Activated CD8-positive, alpha-beta memory T cell treated with anti-CD3 and anti-CD28 coated beads for 4 hours (primary cell): Measurements from ENCODE around the gene ITIH3.

Source experiments
- DNase-seq, 2 donors: peaks; one replicate each; pipeline ENCODE4 v3.0.0-alpha.2; 2020; ENCODE audit warnings: low read depth in 2 of 2

Gene ITIH3

DNA sequence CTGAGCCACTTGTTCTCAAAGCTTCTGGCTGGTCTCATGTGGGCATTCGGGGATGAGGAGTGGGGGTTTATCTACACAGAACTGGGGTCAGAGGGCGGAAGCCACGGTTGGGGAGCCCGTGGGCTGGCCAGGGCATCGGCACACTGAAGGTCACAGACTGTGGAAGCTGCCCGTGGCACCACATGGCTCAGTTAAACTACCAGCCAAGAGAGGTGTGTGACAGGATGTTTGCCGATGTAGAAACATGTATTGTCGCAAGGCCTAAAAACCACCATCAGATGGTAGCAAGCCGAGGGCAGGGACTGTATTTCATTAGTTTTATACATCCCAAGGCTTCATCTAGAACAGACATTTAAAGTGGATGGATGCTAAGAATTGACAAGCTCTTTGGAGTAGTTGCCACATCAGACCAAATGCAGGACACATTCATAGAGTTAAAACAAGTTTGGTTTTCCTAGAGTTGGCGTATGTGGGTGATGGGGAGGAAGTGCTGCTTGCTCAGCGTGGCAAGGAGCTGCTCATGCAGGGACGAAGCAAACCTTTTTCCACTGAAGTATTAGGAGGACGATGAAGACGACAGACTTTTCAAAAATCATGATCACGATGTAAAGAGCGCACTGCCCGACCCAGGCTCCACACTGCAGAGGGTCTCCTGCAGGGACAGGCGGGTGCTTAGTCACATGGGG lies 49.8 kb downstream of the ITIH3 start:
- DNase-seq = no peak

- DNase-seq = no peak
Observed at GRCh38 chr3:52845157-52845556, 50.6 kb downstream of the ITIH3 start.

- no peak for DNase-seq
Observed at GRCh38 chr3:52845691-52846431, 51.3 kb downstream of the ITIH3 start.

- DNase-seq = no peak
Observed at GRCh38 chr3:52846432-52846965, 51.9 kb downstream of the ITIH3 start.

- no peak for DNase-seq
Observed at GRCh38 chr3:52847241-52847640, 52.6 kb downstream of the ITIH3 start.

- no peak for DNase-seq
Observed at GRCh38 chr3:52847726-52848125, 53.1 kb downstream of the ITIH3 start.

DNA sequence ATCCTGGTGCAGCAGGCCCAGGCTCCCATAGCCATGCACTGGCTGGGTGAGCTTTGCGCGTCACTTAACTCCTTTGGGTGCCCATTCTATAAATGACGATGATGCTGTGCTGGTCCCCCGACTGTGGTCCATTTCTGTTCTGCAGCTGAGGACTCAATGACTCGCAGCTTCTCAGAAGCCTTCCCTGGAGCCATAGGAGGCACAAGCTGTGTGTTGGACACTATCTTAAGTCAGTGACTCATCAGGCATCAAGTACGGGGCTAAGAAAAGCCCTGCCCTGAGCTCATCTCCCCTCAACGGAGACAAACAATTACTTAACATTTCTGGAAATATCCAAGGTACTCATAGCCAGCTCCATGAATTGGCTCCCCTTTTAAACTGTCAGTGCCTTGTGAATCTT lies 54.0 kb downstream of the ITIH3 start:
- no peak for DNase-seq

DNA sequence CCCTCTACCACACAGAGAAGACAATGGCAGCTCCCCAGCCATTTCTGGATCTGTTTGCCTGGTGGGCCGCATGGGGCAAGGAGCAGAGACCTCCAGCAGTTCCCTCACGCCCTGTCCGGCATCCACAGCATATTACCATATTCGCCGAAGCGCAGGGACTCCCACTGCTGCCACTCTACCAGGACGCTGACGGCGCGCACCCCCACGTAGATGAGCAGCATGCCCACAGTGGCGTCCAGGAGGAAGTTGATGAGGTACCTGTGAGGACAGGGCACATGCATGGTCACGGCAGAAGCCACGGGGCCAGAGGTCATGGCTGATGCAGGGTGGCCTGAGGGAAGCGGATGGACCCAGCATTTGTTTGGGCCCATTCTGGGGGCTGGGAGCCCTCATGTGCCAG lies 55.1 kb downstream of the ITIH3 start:
- no peak for DNase-seq

- no peak for DNase-seq
Observed at GRCh38 chr3:52851348-52851747, 56.8 kb downstream of the ITIH3 start.

- no peak for DNase-seq
Observed at GRCh38 chr3:52852419-52852818, 57.8 kb downstream of the ITIH3 start.

- no peak for DNase-seq
Observed at GRCh38 chr3:52854013-52854412, 59.4 kb downstream of the ITIH3 start.

DNA sequence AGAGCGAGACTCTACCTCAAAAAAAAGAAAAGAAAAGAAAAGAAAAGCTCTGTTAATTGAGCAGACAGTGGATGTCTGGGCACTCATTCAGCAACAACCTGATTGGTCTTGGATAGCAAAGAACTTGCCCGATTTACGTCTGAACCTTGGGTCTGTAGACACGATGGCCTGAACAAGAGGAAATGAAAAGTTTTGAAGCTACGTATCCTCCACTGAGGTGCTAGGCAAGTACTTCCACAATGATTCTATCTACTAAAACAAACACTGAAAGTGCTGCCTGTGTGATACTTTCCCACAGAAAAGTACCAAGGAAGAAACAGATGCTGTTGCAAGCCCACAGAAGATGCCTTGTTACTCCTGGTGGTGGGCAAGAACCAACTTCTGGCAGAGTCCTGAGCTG lies 62.1 kb downstream of the ITIH3 start:
- no peak for DNase-seq

DNA sequence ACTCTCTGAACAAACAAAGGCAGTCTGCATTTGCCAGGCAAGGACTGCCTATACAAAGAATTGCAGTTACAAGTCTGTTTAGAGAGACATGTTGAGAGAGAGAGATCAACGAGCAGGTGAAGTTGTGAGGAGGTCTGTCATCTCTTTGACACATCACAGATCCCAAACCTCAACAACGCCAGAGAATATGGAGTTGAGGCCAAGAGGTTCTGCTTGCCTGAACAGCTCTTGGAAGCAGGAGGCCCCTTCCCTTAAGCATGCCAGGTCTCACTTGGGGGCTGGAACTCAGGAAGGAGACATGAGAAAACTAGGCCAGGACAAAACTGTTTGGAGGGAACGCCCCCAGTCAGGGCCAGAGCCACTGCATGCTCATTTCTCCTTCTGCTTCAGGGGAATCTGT lies 62.5 kb downstream of the ITIH3 start:
- DNase-seq = no peak

- DNase-seq = no peak
Observed at GRCh38 chr3:52857864-52858263, 63.3 kb downstream of the ITIH3 start.
